Hematopoietic multipotent progenitor cell treated with erythropoietin and hydrocortisone succinate and interleukin-3 and kit ligand, for 15 days (in vitro differentiated cells): ENCODE data around the gene CNDP2.
"Not testable (repeated sequence)": the region's sequence is repeated elsewhere in the genome, so short reads cannot be mapped to it uniquely, and the experiment has no call there.

Source experiments
- DNase-seq: peaks from one replicate; pipeline ENCODE4 v3.0.0-alpha.2; 2015; ENCODE audit warnings: low spot score

CNDP2 gene

DNA sequence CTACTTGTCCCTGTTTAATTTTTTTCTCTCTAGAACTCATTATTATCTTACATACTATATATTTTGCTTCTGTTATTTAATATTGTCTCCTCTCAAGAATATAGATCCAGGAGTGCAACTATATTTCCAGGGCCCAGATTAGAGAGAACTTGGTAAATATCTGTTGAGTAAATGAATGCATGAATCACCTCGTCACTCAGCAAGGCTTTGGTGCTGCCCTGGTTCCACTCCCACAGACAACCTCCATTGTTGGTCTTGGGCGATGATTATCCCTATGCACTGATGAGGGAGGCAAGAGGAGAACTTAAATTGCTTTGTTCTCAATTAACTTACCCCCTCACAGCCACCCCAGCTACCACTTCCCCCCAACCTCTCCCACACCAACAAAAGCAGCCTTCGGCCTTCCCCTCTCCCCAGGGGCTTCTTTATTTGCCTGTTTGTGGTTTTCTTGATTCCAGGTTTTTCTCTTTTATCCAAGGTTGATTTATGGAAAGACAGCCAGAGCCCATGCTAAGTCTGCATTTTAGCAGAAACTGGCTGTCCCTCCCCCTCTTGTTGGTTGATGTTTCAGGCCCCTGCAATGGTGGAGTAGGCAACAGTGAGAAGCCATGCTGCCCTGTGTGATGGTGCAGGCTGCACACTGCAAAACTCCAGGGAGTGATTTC, 22.1 kb upstream of the CNDP2 start:
- no peak for DNase-seq

DNA sequence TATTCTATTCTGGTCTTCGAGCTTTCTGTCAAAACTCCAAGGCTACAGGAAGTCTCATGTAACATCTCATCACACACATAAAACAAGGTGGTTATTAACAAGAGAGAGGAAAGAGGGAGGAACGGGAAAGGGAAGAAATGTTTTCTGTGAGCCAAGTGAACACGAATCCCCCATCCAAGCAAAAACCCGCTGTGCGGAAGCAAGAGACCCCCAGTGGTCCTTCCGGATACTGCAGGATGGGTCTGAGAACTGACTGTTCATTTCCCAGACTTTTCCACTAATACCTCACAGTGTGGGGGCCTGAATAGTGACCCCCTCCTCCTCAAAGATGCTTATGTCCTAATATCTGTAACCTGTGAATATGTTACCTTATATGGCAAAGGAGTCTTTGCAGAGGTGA, 20.0 kb upstream of the CNDP2 start:
- DNase-seq: no peak

DNA sequence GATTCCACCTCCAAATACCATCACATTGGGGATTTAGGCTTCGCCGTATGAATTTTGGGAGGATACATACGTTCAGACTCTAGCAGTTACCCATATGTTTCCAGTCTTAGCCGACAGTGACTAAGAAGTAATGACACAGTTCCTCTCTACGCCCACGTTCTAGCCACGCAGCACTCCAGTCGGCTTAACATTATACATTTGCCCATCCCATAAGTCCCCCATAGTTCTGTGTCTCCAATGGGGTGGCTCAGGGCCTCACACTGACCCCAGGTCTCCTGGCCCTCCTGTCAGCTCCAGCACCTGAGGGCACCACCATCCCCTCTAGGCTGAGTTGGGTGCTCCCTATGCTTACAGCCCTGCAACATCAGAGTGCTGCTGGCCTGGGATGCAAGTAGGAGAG, 18.4 kb upstream of the CNDP2 start:
- DNase-seq: no peak

DNA sequence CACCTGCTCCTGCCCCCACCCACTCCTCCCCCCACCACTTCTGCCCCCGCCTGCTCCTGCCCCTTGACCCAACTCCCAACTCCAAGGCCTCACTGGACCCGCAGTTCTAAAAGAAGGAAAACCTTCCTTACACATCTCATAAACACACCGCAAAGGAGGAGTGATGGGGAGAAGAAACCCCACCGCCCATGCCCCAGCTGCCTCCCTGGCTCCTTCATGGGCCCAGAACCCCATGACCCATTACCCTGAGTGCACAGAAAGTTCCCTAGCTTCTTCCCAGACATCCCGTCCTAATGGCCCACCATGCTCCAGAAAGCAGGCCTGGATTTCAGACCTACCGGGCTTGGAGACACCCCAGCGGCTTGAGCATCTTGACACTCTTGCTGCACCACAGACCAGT, 17.8 kb upstream of the CNDP2 start:
- no peak for DNase-seq

DNA sequence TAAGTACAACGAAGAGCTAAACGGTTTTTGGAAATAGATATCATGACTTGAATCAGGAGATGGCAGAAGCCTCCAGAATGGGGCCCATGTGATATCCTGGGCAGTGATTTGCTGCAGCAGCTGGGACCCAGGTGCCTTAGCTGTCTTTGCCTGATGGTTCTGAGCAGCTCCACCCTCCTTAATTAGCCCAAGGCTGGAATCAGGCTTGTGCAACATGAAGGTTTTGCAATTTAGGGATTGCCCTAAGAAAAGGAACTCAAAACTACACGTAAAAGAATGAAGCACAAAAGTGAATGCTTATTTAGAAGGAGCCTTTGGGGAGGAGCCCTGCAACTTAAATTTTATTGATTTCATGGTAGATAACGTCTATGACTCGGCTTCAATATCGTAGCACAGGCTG, 17.3 kb upstream of the CNDP2 start:
- no peak for DNase-seq

DNA sequence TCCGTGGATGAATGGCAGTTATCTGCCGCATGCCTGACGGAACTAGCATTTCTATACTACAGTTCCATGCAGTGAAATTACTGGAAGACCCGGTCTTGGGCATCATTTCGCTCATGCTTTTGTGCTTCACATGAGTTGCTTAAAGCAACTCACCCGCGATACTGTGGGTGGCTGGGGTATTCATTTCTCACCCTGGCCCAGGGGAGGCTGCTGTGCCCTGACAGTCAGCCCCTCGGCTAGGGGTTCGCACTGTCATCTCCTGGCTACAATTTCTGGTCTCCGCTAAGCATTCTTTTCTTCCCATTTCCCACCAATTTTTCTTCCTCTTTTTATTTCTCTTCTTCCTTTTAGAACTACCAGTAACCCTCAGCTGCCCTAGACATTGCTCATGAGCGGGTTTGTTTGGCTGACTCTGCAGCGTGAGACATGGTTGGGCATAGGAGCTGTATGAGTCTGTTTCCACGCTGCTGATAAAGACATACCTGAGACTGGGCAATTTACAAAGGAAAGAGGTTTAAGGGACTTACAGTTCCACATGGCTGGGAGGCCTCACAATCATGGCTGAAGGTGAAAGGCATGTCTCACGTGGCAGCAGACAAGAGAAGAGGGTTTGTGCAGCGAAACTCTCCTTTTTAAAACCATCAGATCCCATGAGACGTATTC, 16.5 kb upstream of the CNDP2 start:
- no peak for DNase-seq

DNA sequence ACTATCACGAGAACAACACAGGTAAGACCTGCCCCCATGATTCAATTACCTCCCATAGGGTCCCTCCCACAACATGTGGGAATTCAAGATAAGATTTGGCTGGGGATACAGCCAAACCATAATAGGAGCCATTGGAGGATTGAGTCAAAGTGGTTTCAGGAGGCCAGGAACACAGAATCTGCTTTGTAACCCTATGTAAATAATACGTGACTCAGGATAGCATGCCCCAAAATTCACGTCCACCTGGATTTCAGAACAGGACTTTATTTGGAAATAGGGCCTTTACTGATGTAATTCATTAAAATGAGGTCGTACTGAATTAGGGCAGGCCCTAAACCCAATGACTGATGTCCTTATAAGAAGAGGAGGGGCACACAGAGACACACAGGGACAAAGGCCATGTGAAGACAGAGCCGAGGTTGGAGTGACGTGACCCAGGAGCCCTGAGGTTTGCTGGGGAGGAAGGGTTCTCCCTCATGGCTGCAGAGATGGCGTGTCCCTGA, 16.0 kb upstream of the CNDP2 start:
- no peak for DNase-seq

DNA sequence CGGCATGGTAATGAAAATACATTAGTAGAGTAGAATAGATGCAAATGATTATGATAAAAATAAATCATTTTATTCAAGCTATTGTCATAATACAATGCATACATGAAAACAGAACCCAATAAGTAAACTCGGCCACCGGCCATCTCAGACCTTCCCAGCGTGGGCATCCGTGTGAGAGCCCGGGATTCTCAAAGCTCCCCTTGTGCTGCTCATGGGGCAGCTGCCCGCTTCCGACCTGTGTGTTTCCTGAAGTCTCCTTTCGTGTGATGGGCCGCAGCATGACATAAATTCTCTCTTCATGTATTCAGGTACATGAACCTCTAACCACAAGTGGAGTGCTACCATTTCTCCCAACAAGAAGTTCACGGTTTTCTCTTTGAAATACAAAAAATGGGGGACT, 13.5 kb upstream of the CNDP2 start:
- no peak for DNase-seq

DNA sequence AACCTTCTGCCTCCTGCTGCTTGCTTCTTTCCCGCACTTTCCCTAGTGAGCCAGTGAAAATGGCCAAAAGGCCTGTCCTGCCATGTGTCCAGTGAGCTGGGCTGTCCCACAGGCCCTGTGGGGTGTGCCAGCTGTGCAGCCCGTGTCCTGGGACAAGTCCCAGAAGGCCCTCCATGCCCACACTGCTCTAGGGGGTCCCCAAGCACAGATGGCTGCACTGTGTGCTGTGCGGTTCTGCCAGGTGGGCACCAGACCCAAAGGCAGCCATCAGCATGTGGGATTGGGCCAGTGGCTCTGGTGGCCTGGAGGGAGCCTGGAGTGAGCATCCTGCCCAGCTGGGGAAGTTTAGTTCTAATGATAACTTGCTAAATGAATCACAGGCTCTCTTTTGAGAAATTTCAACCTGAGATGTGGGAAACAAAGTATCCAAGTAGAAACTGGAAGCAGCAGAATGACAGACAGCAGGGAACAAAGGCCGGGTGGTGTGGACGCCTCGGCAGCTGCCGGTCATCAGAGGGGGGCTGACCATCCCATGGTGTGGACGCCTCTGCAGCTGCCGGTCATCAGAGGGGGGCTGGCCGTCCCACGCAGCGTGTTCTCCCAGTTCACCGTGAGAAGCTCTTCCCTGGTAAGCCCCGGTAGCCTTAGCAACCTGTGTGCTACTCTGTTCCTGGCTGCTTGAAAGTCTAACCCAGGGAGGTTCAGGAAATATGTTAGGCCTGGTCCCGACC, 9.9 kb upstream of the CNDP2 start:
- DNase-seq: no peak

DNA sequence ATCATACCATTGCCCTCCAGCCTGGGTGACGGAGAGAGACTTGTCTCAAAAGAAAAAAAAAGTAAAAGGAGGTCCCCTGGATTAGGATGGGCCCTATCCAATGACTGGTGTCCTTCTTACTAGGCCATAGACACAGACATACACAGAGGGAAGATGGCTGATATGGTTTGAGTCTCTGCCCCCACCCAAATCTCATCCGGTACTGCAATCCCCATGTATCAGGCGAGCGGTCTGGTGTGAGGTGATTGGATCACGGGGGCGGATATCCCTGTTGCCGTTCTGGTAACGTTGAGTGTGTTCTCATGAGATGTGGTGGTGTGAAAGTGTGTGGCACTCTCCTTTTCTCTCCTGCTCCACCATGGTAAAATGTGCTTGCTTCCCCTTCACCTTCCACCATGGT, 7.8 kb upstream of the CNDP2 start:
- DNase-seq: no peak

DNA sequence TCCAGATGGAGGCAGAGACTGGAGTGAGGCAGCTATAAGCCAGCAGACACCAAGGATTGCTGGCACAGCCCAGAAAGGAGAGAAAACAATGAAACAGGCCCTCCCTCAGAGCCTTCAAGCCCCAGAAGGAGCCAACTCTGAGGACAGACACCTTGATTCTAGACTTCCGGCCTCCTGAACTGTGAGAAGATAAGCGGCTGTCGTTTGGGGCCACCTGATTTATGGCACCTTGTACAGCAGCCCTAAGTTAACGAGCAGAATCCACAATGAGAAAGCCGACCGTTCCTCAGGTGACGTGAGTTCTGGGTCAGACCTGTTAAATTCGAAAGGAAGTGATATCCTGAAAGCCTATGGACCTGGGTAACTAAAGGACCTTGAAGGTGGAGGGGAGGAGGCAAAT, 7.3 kb upstream of the CNDP2 start:
- no peak for DNase-seq

DNA sequence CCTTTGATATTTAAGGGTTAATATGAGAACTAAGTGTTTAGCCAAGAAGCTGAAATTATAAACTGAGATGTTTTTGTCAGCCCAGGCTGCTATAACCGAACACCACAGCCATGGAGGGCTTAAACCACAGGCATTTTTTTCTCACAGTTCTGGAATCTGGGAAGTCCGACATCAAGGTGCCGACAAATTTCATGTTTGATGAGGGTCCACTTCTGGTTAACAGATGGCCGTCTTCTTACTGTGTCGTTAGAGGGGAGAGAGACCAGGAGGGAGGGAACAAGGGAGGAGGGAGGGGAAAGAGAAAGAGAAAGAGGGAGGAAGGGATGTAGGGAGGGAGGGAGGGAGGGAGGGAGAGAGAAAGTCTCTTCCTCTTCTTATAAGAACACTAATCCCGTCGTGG, 6.5 kb upstream of the CNDP2 start:
- no peak for DNase-seq

DNA sequence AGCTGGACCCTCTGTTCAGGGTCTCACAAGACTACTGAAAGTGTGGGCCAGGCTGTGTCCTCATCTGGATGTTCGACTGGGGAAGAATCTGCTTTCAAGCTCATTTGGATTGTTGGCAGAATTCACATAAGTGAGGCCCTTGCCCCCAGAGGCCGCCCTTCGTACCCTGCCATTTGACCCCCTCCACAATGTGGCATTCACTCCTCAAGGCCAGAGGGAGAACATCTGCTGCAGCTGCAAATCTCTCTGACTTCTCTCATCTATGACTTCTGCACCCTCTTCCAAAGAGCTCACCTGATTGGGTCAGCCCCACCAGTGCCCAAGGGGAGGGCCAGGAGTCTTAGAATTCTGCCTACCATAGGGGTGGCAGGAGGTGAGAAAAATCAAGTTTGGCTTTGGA, 3.9 kb upstream of the CNDP2 start:
- DNase-seq: no peak

DNA sequence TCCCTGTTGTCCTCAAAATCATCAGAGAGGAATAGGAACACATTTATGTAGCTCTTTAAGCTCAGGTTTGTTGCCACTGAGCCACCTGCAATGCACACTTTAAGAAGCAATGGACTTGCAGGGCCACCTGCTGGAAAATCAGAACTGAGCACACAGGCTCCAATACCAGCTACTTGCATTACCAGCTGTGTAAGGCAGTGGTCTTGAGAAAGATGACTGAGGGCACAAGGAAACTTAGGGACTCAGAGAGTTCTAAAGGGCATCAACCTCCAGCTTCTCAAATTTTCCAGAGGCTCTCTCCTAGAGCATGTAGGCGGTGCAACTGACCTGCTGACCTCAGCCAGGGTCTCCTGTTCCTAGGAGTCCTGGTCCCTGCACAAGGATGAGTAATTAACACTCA, 2.5 kb upstream of the CNDP2 start:
- peak; percentile 12 for DNase-seq

DNA sequence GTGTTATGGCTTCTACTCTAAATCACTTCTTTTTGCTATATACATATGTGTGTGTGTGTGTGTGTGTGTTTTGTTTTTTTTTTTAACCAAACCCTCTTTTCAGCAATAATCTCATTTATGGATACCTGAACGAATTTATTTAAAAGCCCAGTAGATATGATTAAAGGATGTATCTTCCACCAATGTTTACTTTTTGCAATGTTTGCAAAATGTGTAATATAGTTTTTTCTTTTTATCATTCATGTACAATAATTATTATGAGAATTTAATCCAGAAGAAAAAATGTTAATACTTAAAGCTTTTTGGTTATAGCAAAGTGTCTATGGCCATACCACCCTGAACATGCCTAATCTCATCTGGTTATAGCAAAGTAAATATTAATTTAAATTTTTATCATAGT, 1.6 kb upstream of the CNDP2 start:
- no peak for DNase-seq

DNA sequence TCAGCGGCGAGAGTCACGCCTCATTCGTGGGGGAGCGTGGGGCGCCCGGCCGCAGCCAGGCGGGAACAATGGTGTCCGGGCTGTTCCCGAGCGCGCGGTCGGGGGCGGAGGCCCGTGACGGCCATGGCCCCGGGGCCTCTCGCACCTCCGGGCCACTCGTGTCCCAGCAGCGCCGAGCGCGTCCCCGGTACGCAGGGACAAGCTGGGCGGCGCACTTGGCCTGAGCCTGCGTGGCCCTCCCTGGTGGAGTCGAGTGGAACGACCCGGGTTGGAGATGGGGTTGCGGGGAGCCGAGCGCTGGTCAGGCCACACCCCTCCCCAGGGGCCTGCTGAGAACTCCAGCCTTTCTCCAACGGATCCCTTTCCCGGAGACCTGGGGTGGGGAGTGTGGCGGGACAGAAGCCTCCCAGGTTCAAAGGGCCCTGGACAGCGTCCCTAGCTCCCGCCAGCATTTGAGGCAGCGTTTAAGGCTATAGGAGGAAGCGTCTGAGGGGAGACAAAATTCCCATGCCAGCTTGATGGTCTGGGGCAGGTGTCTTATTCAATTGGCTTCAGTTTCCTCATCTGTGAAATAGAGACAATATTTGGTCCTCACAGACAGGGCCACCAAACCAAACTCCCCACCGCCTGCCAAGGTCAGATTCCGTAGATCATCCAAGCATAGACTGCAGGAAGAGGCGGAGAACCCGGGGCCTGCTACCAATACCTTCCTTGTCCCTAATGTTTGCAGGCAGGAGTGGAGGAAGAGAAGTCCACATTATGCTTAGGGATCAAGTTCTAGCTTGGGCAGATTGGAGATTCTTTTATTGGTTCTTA, 553 bp downstream of the CNDP2 start:
- DNase-seq: peak; percentile 35

DNA sequence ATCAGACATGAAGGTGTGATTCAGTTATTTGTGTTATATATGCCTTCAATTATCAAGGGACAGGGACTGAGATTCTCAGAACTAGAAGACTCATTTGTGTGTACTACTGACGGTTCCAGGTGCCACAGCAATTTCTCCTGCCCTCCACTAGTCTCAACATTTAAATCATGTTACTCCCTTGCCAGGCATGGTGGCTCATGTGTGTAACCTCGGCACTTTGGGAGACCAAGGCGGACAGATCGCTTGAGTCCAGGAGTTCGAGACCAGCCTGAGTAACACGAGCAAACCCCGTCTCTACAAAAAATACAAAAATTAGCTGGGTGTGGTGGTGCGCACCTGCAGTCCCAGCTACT, 1.1 kb downstream of the CNDP2 start:
- DNase-seq: no peak

DNA sequence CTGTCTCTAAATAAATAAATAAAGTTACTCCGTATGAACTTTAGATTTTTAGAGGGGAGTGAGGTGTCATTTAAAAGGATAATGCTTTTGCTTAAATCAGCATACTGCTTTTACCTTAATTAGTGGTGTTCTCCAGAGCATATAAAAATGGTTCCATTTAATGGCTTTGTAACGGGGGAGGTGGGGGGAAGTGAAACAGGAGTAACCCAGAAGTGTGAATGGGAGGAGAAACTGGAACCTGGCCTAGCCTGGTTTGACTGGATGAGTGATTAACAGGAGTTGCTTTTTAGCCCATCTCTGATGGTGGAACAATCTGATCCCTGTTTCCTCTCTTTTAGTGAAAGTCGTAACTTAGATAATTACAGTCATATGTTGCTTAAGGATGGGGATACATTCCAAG, 1.6 kb downstream of the CNDP2 start:
- DNase-seq: no peak

DNA sequence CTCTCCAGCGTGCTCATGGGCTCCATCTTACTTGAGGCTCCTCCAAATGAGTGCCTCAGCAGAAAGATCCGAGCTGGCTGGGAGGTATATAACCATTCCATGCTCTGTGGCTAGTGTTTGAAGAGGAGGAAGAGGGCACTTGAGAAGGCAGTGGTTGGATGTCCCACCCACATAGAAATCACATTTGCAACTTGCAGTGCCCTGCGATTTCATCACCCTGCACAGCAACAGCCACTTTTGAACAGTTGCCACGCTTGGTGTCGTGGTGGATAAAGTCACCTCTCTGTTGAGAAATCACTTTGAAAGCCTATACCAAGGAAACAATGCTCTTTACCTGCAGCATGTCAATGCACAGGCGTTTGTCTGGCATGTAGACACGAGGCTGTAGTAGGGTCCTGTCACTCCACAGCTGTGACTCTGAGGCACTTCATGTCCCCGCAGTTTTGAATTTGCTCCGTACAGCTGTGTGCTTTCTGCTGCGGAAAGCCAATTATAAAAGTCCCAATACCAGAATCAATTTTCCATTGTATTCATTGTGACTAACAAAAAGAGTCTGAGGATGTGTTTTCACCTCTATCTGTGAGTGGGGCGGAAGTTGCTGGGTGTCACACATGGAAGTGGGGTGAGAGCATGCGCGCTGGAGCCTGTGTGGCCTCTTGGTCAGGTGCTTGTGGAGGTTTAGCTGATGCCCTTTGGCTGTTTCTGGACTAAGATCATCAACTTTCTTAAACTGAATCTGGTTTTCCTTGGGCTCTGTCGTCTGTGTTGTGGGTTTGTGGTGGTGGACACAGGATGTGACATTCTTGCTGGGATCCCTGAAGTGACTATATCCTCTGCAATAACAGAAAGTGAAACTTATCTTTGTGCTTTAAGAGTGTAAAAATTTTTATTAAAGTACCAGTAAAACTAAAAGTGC, 2.8 kb downstream of the CNDP2 start:
- DNase-seq: peak; percentile 53

DNA sequence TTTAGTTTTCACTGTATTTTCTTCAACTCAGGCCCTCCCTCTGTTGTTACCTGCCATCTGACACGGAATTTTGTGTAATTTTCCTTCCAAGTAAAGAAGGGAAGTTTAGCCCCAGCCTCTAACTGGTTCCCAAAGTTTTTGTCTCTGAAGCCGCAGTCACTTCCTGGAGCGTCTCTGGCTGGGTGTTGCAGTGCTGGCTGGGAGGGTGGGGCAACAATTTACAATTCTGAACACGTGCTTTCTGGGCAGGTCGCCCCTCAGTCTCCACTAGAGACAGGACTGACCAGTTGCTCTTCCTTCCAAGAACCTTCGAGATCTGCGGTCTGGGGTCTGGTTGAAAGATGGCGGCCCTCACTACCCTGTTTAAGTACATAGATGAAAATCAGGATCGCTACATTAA, 3.5 kb downstream of the CNDP2 start:
- peak; percentile 60 for DNase-seq

DNA sequence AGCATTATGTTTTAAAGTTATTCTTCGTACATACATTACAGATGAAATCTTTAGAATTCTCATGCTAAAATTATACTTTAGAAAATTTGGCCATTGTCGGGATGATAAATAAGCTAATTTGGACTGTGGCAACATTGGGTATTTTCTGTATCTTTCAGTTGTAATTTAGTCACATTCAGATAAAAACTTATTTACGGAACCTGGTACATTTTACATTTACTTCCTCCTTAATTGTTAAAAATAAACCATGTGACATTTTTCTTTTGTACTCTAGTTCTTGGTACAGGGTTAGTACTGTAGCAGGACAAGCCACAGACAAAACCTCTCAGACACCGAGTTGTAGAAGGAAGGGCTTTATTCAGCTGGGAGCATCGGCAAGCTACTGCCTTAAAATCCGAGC, 4.2 kb downstream of the CNDP2 start:
- DNase-seq: no peak

DNA sequence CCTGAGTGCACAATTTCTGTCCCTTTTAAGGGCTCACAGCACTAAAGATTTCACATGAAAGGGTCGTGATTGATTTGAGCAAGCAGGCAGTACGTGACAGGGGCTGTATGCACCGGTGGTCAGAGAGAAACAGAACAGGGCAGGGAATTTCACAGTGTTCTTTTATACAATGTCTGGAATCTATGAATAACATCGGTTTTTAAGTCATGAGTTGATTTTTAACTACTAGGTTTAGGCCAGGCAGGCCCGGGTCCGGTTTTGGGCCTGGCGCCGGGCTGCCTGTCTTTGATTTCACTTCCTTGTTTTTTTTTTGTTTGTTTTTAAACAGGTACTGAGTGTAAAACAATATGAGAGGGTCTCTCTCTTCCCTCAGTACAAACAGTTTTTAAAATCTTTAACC, 4.6 kb downstream of the CNDP2 start:
- DNase-seq: not testable (repeated sequence)
